Hepatocyte (in vitro differentiated cells): ENCODE data around the gene MUC5AC.

Source experiments
- CTCF ChIP-seq: fragments of 200-600 bp; sonication (generic); IDR thresholded peaks from 2 replicates; pipeline ENCODE4 v1.5.1; 2016; ENCODE audit warnings: antibody characterized with exemption, mild to moderate bottlenecking; ENCODE audit not compliant: poor library complexity
- EZH2 ChIP-seq: fragments of 200-600 bp; sonication (generic); IDR thresholded peaks from 2 replicates; pipeline ENCODE4 v1.6.1; 2016; ENCODE audit warnings: antibody characterized with exemption, mild to moderate bottlenecking, borderline replicate concordance
- EZH2phosphoT487 ChIP-seq: fragments of 200-600 bp; sonication (generic); IDR thresholded peaks from one replicate; pipeline ENCODE4 v1.6.1; 2018; ENCODE audit warnings: antibody characterized with exemption, mild to moderate bottlenecking, low read depth, moderate library complexity; ENCODE audit not compliant: unreplicated experiment, severe bottlenecking

GRCh38 chr11:1180171-1180570, 22.4 kb downstream of the MUC5AC start:
- TF ChIP-seq CTCF (no peak), EZH2 (no peak), EZH2phosphoT487 (no peak)
